B cell (primary cell): ENCODE measurements around the gene TBC1D17. TPM values are rescaled to one million over a fixed set of nuclear protein-coding genes. Genes with fewer than 3 reads are reported as not detected.

Source experiments
- ATAC-seq: fragments of 200-7000 bp; cut with Tn5 transposase; one replicate; pipeline ENCODE4 v1.10.0; 2021; ENCODE audit warnings: low read depth, mild to moderate bottlenecking, moderate number of reproducible peaks, moderate library complexity
- CTCF ChIA-PET: fragments of 350-600 bp; sonication (Branson Sonifier 250); formaldehyde crosslinking; loops from one replicate; lab custom pipeline; 2021; ENCODE audit warnings: antibody characterized with exemption, inconsistent platforms; lab: Charles Lee
- POLR2A ChIA-PET: fragments of 350-600 bp; sonication (Branson Sonifier 250); formaldehyde crosslinking; loops from one replicate; lab custom pipeline; 2021; ENCODE audit warnings: antibody characterized with exemption; lab: Charles Lee
- DNase-seq: peaks from one replicate; pipeline ENCODE4 v3.0.0; 2013
- H2AFZ ChIP-seq: 2 replicates; pipeline ENCODE4 v1.6.1; 2012; ENCODE audit warnings: mild to moderate bottlenecking, low read depth, low read length; ENCODE audit not compliant: insufficient read depth, poor library complexity, severe bottlenecking
- H3K27ac ChIP-seq, 2 donors: 1 replicate in 1 of 2; 2 replicates in 1 of 2; pipeline ENCODE4 v1.5.1; 2012 to 2013; ENCODE audit warnings: low read length in 2 of 2, mild to moderate bottlenecking in 2 of 2, moderate library complexity in 1 of 2
- H3K27me3 ChIP-seq, 4 experiments: fragments of 200-600 bp in 1 of 4; sonication (generic) in 1 of 4; replicated peaks in 1 of 4; 1 replicate in 2 of 4; 2 replicates in 2 of 4; pipeline versions ENCODE4 v1.6.1 to v1.7.0; 2013 to 2016; ENCODE audit warnings: low read length in 3 of 4, mild to moderate bottlenecking in 2 of 4, mixed read lengths in 1 of 4, moderate library complexity in 1 of 4; ENCODE audit not compliant: insufficient read depth in 4 of 4, control insufficient read depth in 3 of 4; ENCODE audit errors: control extremely low read depth in 1 of 4
- H3K36me3 ChIP-seq, 2 experiments: replicated peaks in 1 of 2; 1 replicate in 1 of 2; 2 replicates in 1 of 2; pipeline versions ENCODE4 v1.6.1 to v1.7.1; 2013; ENCODE audit warnings: low read length in 1 of 2; ENCODE audit not compliant: insufficient read depth in 2 of 2, control insufficient read depth in 1 of 2; ENCODE audit errors: control extremely low read depth in 1 of 2, extremely low read depth in 1 of 2
- H3K4me1 ChIP-seq, 2 donors: fragments of 200-600 bp in 1 of 2; sonication (generic) in 1 of 2; 1 replicate in 1 of 2; 2 replicates in 1 of 2; pipeline versions ENCODE4 v1.5.1 to v1.6.1; 2013 to 2017; ENCODE audit warnings: low read length in 2 of 2; ENCODE audit not compliant: control insufficient read depth in 2 of 2, insufficient read depth in 2 of 2
- H3K4me2 ChIP-seq: replicated peaks from 2 replicates; pipeline ENCODE3; 2012; ENCODE audit warnings: mild to moderate bottlenecking, low read depth, low read length; ENCODE audit not compliant: poor library complexity, severe bottlenecking
- H3K4me3 ChIP-seq, 5 experiments: fragments of 200-600 bp in 1 of 5; sonication (generic) in 1 of 5; 1 replicate in 3 of 5; 2 replicates in 2 of 5; pipeline versions ENCODE4 v1.5.1 to v1.7.0; 2011 to 2016; ENCODE audit warnings: low read length in 4 of 5, mild to moderate bottlenecking in 4 of 5, low read depth in 2 of 5, control low read depth in 1 of 5, moderate library complexity in 1 of 5; ENCODE audit not compliant: insufficient read depth in 1 of 5; ENCODE audit errors: control extremely low read depth in 1 of 5, extremely low read depth in 1 of 5
- H3K79me2 ChIP-seq: fragments of 200-600 bp; sonication (generic); one replicate; pipeline ENCODE4 v1.6.0; 2016; ENCODE audit warnings: low read length; ENCODE audit not compliant: control insufficient read depth, insufficient read depth
- H3K9ac ChIP-seq: fragments of 200-600 bp; sonication (generic); 2 replicates; pipeline ENCODE4 v1.6.1; 2017; ENCODE audit warnings: mild to moderate bottlenecking, low read length, moderate library complexity
- H3K9me3 ChIP-seq, 3 donors: one replicate each; pipeline versions ENCODE4 v1.6.1 to v1.7.1; 2013; ENCODE audit warnings: low read length in 2 of 3; ENCODE audit not compliant: control insufficient read depth in 2 of 3, insufficient read depth in 1 of 3; ENCODE audit errors: control extremely low read depth in 1 of 3
- H4K20me1 ChIP-seq: 2 replicates; pipeline ENCODE4 v1.6.0; 2012; ENCODE audit warnings: mild to moderate bottlenecking, low read length; ENCODE audit not compliant: insufficient read depth, control insufficient read depth, poor library complexity, severe bottlenecking
- H3K27ac Mint-ChIP-seq: one replicate; pipeline ENCODE4 v1.8.0; 2021; ENCODE audit warnings: mixed read lengths
- H3K27me3 Mint-ChIP-seq: one replicate; pipeline ENCODE4 v1.8.0; 2021; ENCODE audit warnings: mixed read lengths
- H3K4me1 Mint-ChIP-seq: one replicate; pipeline ENCODE4 v1.8.0; 2021; ENCODE audit warnings: mixed read lengths
- H3K4me3 Mint-ChIP-seq: one replicate; pipeline ENCODE4 v1.8.0; 2021; ENCODE audit warnings: mixed read lengths
- H3K9me3 Mint-ChIP-seq: one replicate; pipeline ENCODE4 v1.8.0; 2022; ENCODE audit warnings: mixed read lengths; ENCODE audit not compliant: insufficient read depth
- EZH2 ChIP-seq: IDR thresholded peaks from 2 replicates; pipeline ENCODE4 v1.6.1; 2012; ENCODE audit warnings: borderline replicate concordance, low read depth, mild to moderate bottlenecking, moderate library complexity, low read length; ENCODE audit not compliant: insufficient read depth, poor library complexity, severe bottlenecking
- WGBS: methylation state at CpG from one replicate; pipeline ENCODE4 v1.1.5; 2013; ENCODE audit warnings: missing lambda C conversion rate; ENCODE audit not compliant: insufficient coverage; 5-methylcytosine and 5-hydroxymethylcytosine counted together
- intact Hi-C: fragments of 100-400 bp; cut with micrococcal nuclease; formaldehyde crosslinking; loops from one replicate; pipeline ENCODE4 v1.10.0; 2022
- polyA plus RNA-seq: library from polyadenylated mRNA; depleted of rRNA; stranded (reverse); fragments of >200 nt; gene quantifications from 2 replicates; pipeline ENCODE4 v1.2.3, GENCODE V29; 2012
- total RNA-seq, 2 donors: library from RNA; stranded (reverse); fragments of 120-200 nt in 1 of 2; gene quantifications; 1 replicate in 1 of 2; 2 replicates in 1 of 2; pipeline versions ENCODE4 v1.2.3 to v1.2.4, GENCODE V29; 2013 to 2022
- TF ChIP-seq, protein P1 (sequence below): fragments of 200-600 bp; IDR thresholded peaks from one replicate; pipeline ENCODE4 v1.8.0; 2022; ENCODE audit warnings: antibody characterized with exemption, mild to moderate bottlenecking

The TBC1D17 gene
- total and polyA plus RNA-seq, 2 donors (not counting 1 experiment from before 2014, with no cell fraction given), result 85.7 to 98.7 TPM

DNA sequence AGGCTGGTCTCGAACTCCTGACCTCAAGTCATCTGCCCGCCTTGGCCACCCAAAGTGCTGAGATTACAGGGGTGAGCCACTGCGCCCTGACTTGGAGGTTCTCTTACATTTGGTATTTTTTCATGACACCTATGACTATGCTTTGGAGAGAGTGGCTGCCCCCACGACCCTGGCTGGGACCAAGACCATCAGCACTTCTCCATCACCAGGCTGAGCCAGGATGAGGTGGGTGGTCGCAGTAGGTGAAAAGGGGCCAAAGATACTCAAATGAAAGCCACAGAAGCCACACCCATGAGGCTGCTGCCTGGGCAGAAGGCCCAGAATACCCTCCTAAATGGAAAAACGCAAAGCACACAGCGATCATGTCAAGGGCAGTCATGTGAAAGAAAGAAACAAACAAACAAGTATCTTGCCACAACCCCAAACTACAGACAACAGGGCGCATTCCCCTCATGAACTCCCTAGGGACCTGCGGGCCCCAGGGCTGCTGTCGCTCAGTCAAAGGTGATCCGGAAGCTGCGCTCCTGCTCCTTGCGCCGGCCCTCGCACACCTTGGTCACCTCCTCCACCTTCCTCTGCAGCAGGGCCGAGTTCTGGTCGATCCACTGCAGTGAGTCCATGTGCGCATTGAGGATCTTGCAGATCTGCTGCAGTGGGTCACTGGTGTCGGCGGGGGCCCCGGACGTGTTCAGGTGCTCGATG, 30.4 kb downstream of the TBC1D17 start:
- Histone ChIP-seq H3K27ac (peak overlapping the region; percentile 55 to 64), H4K20me1 (peaks cover 39% of the 10 kb centered on the region), H3K4me1 (peaks cover 47 to 63% of the 10 kb centered on the region in 2 donors), H3K4me2 (peak overlapping the region; percentile 58), H3K4me3 (no peak overlapping the region), H3K79me2 (peaks cover 27% of the 10 kb centered on the region), H3K36me3 (peaks cover 0 to 22% of the 10 kb centered on the region in 2 experiments), H2AFZ (no peak overlapping the region), H3K27me3 (no peaks in the 10 kb centered on the region), H3K9me3 (peaks cover 0 to 16% (median 0%) of the 10 kb centered on the region in 3 donors), H3K9ac (no peak overlapping the region)
- Mint-ChIP-seq H3K4me3 (peak overlapping the region; percentile 45), H3K27me3 (no peaks in the 10 kb centered on the region), H3K4me1 (peaks cover 73% of the 10 kb centered on the region), H3K9me3 (peaks cover 3% of the 10 kb centered on the region), H3K27ac (peak overlapping the region; percentile 85)
- ATAC-seq (peak; percentile 54), DNase-seq (peak; percentile 67)
- no peak for TF ChIP-seq EZH2
- TF ChIP-seq, protein P1, sequence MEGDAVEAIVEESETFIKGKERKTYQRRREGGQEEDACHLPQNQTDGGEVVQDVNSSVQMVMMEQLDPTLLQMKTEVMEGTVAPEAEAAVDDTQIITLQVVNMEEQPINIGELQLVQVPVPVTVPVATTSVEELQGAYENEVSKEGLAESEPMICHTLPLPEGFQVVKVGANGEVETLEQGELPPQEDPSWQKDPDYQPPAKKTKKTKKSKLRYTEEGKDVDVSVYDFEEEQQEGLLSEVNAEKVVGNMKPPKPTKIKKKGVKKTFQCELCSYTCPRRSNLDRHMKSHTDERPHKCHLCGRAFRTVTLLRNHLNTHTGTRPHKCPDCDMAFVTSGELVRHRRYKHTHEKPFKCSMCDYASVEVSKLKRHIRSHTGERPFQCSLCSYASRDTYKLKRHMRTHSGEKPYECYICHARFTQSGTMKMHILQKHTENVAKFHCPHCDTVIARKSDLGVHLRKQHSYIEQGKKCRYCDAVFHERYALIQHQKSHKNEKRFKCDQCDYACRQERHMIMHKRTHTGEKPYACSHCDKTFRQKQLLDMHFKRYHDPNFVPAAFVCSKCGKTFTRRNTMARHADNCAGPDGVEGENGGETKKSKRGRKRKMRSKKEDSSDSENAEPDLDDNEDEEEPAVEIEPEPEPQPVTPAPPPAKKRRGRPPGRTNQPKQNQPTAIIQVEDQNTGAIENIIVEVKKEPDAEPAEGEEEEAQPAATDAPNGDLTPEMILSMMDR, result no peak
- 81% methylated on average over 22 of the region's 23 CpGs for WGBS
- intact Hi-C loops, result no loop called here
- CTCF ChIA-PET, result interaction anchor here (0.7 to 1.7 kb wide), 3 partner anchors 8 to 103 kb away, joined by 6 to 11 read pairs (median 7); no protein-coding TSS in a partner anchor
- POLR2A ChIA-PET, result interaction anchor here (0.6 to 0.8 kb wide), 5 partner anchors 9 to 376 kb away, joined by 3 to 10 read pairs (median 5); no protein-coding TSS in a partner anchor
